SJCRH30 (cell line): ENCODE measurements around the gene DRICH1. TPM values are rescaled to one million over a fixed set of nuclear protein-coding genes. Genes with fewer than 3 reads are reported as not detected.
"Not testable (repeated sequence)": the region's sequence is repeated elsewhere in the genome, so short reads cannot be mapped to it uniquely, and the experiment has no call there.

Experiments
- DNase-seq, 2 experiments: peaks; one replicate each; pipeline ENCODE4 v3.0.0-alpha.2; 2015 to 2020
- H3K27ac ChIP-seq: fragments of 250-450 bp; sonication (Bioruptor Pico); 2 replicates; pipeline ENCODE4 v1.5.1; 2020; ENCODE audit warnings: mild to moderate bottlenecking, moderate library complexity
- H3K27me3 ChIP-seq: fragments of 250-450 bp; sonication (Bioruptor Pico); 2 replicates; pipeline ENCODE4 v1.5.1; 2020; ENCODE audit warnings: mild to moderate bottlenecking, moderate library complexity
- H3K36me3 ChIP-seq: fragments of 250-450 bp; sonication (Bioruptor Pico); 2 replicates; pipeline ENCODE4 v1.5.1; 2020; ENCODE audit warnings: mild to moderate bottlenecking, moderate library complexity
- H3K4me1 ChIP-seq: fragments of 250-450 bp; sonication (Bioruptor Pico); 2 replicates; pipeline ENCODE4 v1.5.1; 2020; ENCODE audit warnings: mild to moderate bottlenecking, moderate library complexity
- H3K4me3 ChIP-seq: fragments of 250-450 bp; sonication (Bioruptor Pico); 2 replicates; pipeline ENCODE4 v1.5.1; 2020; ENCODE audit warnings: mild to moderate bottlenecking, moderate library complexity
- H3K9me3 ChIP-seq: fragments of 250-450 bp; sonication (Bioruptor Pico); replicated peaks from 2 replicates; pipeline ENCODE4 v1.5.1; 2020; ENCODE audit warnings: mild to moderate bottlenecking, moderate library complexity
- total RNA-seq: library from RNA; depleted of rRNA; stranded (reverse); fragments of >200 nt; shearing (Covaris generic); gene quantifications from 2 replicates; pipeline ENCODE4 v1.2.3, GENCODE V29; 2014

DRICH1 gene
- total RNA-seq, 1 experiment from 2014 or later: not detected

- not testable (repeated sequence) for H3K27ac ChIP-seq
Observed at GRCh38 chr22:23595904-23596303, 36.2 kb downstream of the DRICH1 start.

GRCh38 chr22:23591846-23592245 lies 40.3 kb downstream of the DRICH1 start:
- Histone ChIP-seq H3K9me3 (no peaks in the 10 kb centered on the region), H3K4me3 (no peak overlapping the region), H3K36me3 (no peaks in the 10 kb centered on the region), H3K4me1 (no peaks in the 10 kb centered on the region), H3K27me3 (no peaks in the 10 kb centered on the region), H3K27ac (no peak overlapping the region)
- DNase-seq: no peak

More at GRCh38 chr22:23595904-23596303, 36.2 kb downstream of the DRICH1 start:
- DNase-seq, H3K9me3 ChIP-seq, H3K27me3 ChIP-seq, H3K36me3 ChIP-seq, H3K4me1 ChIP-seq, H3K4me3 ChIP-seq: not testable (repeated sequence)

GRCh38 chr22:23591201-23591791 lies 40.8 kb downstream of the DRICH1 start:
- Histone ChIP-seq H3K9me3 (no peaks in the 10 kb centered on the region), H3K27me3 (no peaks in the 10 kb centered on the region), H3K4me1 (no peaks in the 10 kb centered on the region), H3K27ac (no peak overlapping the region), H3K4me3 (no peak overlapping the region), H3K36me3 (no peaks in the 10 kb centered on the region)
- peak; percentile 54 to 72 for DNase-seq

- H3K9me3 ChIP-seq: no peaks in the 10 kb centered on the region
- H3K27ac ChIP-seq: no peak overlapping the region
- H3K4me3 ChIP-seq: no peak overlapping the region
- DNase-seq: no peak
- H3K27me3 ChIP-seq: peaks cover 10% of the 10 kb centered on the region
- no peaks in the 10 kb centered on the region for H3K36me3 ChIP-seq
- no peaks in the 10 kb centered on the region for H3K4me1 ChIP-seq
Observed at GRCh38 chr22:23583836-23584235, 48.3 kb downstream of the DRICH1 start.

- peaks cover 10% of the 10 kb centered on the region for H3K27me3 ChIP-seq
- no peak overlapping the region for H3K4me3 ChIP-seq
- H3K36me3 ChIP-seq: no peaks in the 10 kb centered on the region
- H3K4me1 ChIP-seq: no peaks in the 10 kb centered on the region
- H3K9me3 ChIP-seq: no peaks in the 10 kb centered on the region
- H3K27ac ChIP-seq: no peak overlapping the region
- no peak for DNase-seq
Observed at GRCh38 chr22:23583153-23583552, 49.0 kb downstream of the DRICH1 start.

- no peak for DNase-seq
- Histone ChIP-seq H3K4me3 (no peak overlapping the region), H3K9me3 (no peaks in the 10 kb centered on the region)
Observed at GRCh38 chr22:23581260-23581650, 50.9 kb downstream of the DRICH1 start.

GRCh38 chr22:23580576-23581259 lies 51.4 kb downstream of the DRICH1 start:
- no peak for DNase-seq
- H3K9me3 ChIP-seq: no peaks in the 10 kb centered on the region
- peaks cover 10% of the 10 kb centered on the region for H3K27me3 ChIP-seq
- H3K4me3 ChIP-seq: no peak overlapping the region
- H3K27ac ChIP-seq: no peak overlapping the region
- H3K4me1 ChIP-seq: no peaks in the 10 kb centered on the region
- H3K36me3 ChIP-seq: no peaks in the 10 kb centered on the region

More at GRCh38 chr22:23581260-23581650, 50.9 kb downstream of the DRICH1 start:
- Histone ChIP-seq H3K27ac (no peak overlapping the region), H3K27me3 (peaks cover 10% of the 10 kb centered on the region), H3K4me1 (no peaks in the 10 kb centered on the region), H3K36me3 (no peaks in the 10 kb centered on the region)

- no peak for DNase-seq
- Histone ChIP-seq H3K4me1 (no peaks in the 10 kb centered on the region), H3K27me3 (peaks cover 10% of the 10 kb centered on the region), H3K36me3 (no peaks in the 10 kb centered on the region), H3K27ac (no peak within 1 kb of the TSS), H3K9me3 (no peaks in the 10 kb centered on the region), H3K4me3 (no peak within 1 kb of the TSS)
Observed at GRCh38 chr22:23579870-23580575, 52.1 kb downstream of the DRICH1 start, which contains the start of gene IGLL1. TSS of gene IGLL1 (minus strand) at chr22:23580290. CDS start at chr22:23580190, 100 bp downstream.

GRCh38 chr22:23579280-23579679 lies 52.8 kb downstream of the DRICH1 start:
- H3K27me3 ChIP-seq: peaks cover 4% of the 10 kb centered on the region; the same call in 1 of the 2 replicates
- H3K27ac ChIP-seq: no peak overlapping the region
- no peak overlapping the region for H3K4me3 ChIP-seq
- no peaks in the 10 kb centered on the region for H3K36me3 ChIP-seq
- no peak for DNase-seq
- H3K4me1 ChIP-seq: no peaks in the 10 kb centered on the region
- no peaks in the 10 kb centered on the region for H3K9me3 ChIP-seq

- H3K4me1 ChIP-seq: no peaks in the 10 kb centered on the region
- DNase-seq: no peak
- no peaks in the 10 kb centered on the region for H3K36me3 ChIP-seq
- no peaks in the 10 kb centered on the region for H3K27me3 ChIP-seq
- no peaks in the 10 kb centered on the region for H3K9me3 ChIP-seq
- no peak overlapping the region for H3K4me3 ChIP-seq
- H3K27ac ChIP-seq: no peak overlapping the region
Observed at GRCh38 chr22:23578306-23578705, 53.8 kb downstream of the DRICH1 start.

- Histone ChIP-seq H3K27ac (no peak overlapping the region), H3K4me3 (no peak overlapping the region), H3K9me3 (no peaks in the 10 kb centered on the region), H3K36me3 (no peaks in the 10 kb centered on the region), H3K4me1 (no peaks in the 10 kb centered on the region), H3K27me3 (no peaks in the 10 kb centered on the region)
- no peak for DNase-seq
Observed at GRCh38 chr22:23576681-23577080, 55.4 kb downstream of the DRICH1 start.

- Histone ChIP-seq H3K4me3 (no peak overlapping the region), H3K4me1 (no peaks in the 10 kb centered on the region), H3K27ac (no peak overlapping the region), H3K27me3 (no peaks in the 10 kb centered on the region), H3K9me3 (no peaks in the 10 kb centered on the region), H3K36me3 (no peaks in the 10 kb centered on the region)
- DNase-seq: no peak
Observed at GRCh38 chr22:23575601-23576000, 56.5 kb downstream of the DRICH1 start.

- Histone ChIP-seq H3K9me3 (no peaks in the 10 kb centered on the region), H3K4me1 (no peaks in the 10 kb centered on the region), H3K36me3 (no peaks in the 10 kb centered on the region), H3K4me3 (no peak overlapping the region), H3K27ac (no peak overlapping the region), H3K27me3 (no peaks in the 10 kb centered on the region)
- DNase-seq: no peak
Observed at GRCh38 chr22:23574877-23575276, 57.2 kb downstream of the DRICH1 start.

- no peaks in the 10 kb centered on the region for H3K36me3 ChIP-seq
- no peaks in the 10 kb centered on the region for H3K4me1 ChIP-seq
- DNase-seq: no peak
- no peaks in the 10 kb centered on the region for H3K9me3 ChIP-seq
- no peak overlapping the region for H3K4me3 ChIP-seq
- no peaks in the 10 kb centered on the region for H3K27me3 ChIP-seq
- H3K27ac ChIP-seq: no peak overlapping the region
Observed at GRCh38 chr22:23574371-23574811, 57.7 kb downstream of the DRICH1 start.

GRCh38 chr22:23573701-23574235 lies 58.4 kb downstream of the DRICH1 start:
- not testable (repeated sequence) for H3K36me3 ChIP-seq, H3K9me3 ChIP-seq, H3K4me1 ChIP-seq, H3K4me3 ChIP-seq, H3K27ac ChIP-seq, DNase-seq, H3K27me3 ChIP-seq
